HG03196 (cell line): ENCODE measurements around the gene TBC1D14.

Experiments
- ATAC-seq: cut with Tn5 transposase; IDR thresholded peaks from one replicate; pipeline ENCODE4 v1.9.1; 2021; ENCODE audit not compliant: unreplicated experiment

TBC1D14 gene

GRCh38 chr4:6926681-6927478 is 17.3 kb downstream of the TBC1D14 start:
- ATAC-seq, result no peak

GRCh38 chr4:6928081-6928480 is 18.5 kb downstream of the TBC1D14 start:
- no peak for ATAC-seq

- ATAC-seq, result no peak
Observed at GRCh38 chr4:6929339-6929811, 19.7 kb downstream of the TBC1D14 start.

GRCh38 chr4:6929812-6930464 is 20.3 kb downstream of the TBC1D14 start:
- no peak for ATAC-seq

- no peak for ATAC-seq
Observed at GRCh38 chr4:6932475-6932874, 22.8 kb downstream of the TBC1D14 start.

GRCh38 chr4:6932918-6933317 is 23.3 kb downstream of the TBC1D14 start:
- no peak for ATAC-seq

- no peak for ATAC-seq
Observed at GRCh38 chr4:6933691-6934430, 24.2 kb downstream of the TBC1D14 start.

- ATAC-seq, result no peak
Observed at GRCh38 chr4:6935965-6936364, 26.3 kb downstream of the TBC1D14 start.

- no peak for ATAC-seq
Observed at GRCh38 chr4:6937201-6937600, 27.6 kb downstream of the TBC1D14 start.

GRCh38 chr4:6937754-6938153 is 28.1 kb downstream of the TBC1D14 start:
- no peak for ATAC-seq

- ATAC-seq, result no peak
Observed at GRCh38 chr4:6938237-6938636, 28.6 kb downstream of the TBC1D14 start.

- no peak for ATAC-seq
Observed at GRCh38 chr4:6938647-6939271, 29.1 kb downstream of the TBC1D14 start.

GRCh38 chr4:6939761-6940743 is 30.4 kb downstream of the TBC1D14 start:
- no peak for ATAC-seq

GRCh38 chr4:6940744-6941137 is 31.1 kb downstream of the TBC1D14 start:
- ATAC-seq, result no peak

GRCh38 chr4:6941796-6942195 is 32.2 kb downstream of the TBC1D14 start:
- ATAC-seq, result no peak

- peak; percentile 81 for ATAC-seq
Observed at GRCh38 chr4:6942238-6942800, 32.7 kb downstream of the TBC1D14 start.

GRCh38 chr4:6943012-6943884 is 33.6 kb downstream of the TBC1D14 start:
- ATAC-seq, result no peak

GRCh38 chr4:6943885-6944225 is 34.2 kb downstream of the TBC1D14 start:
- no peak for ATAC-seq
